ENCODE measurements around the gene LOXL4.

Gene LOXL4

DNA sequence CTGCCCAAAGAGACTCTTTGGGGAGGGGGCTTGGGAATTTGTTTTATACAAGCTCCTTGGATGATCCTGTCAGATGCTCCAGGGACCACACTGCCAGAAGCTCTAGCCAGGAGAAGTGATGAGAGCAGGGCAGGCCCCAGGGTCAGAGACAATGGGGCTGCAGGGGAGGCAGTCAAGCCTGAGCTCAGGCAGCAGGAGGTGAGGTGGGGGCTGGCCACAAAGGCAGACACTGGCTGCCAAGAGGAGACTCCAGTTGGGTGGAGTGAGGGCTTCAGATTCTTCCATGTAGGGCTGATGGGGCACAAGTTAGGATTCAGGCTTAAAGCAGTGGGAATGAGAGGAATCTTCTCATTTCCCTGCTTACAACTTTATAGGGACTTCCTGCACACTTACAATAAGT lies 35.6 kb upstream of the LOXL4 start:
- Histone ChIP-seq H3K4me2 (ENCODE audit: low read length) (no peak overlapping the region), H3K27ac (ENCODE audit: low read depth, low read length) (no peak overlapping the region), H3K4me3 (ENCODE audit: low read depth, low read length) (no peak overlapping the region), H3K4ac (ENCODE audit: low read depth, low read length) (no peak overlapping the region), H3K27me3 (ENCODE audit: insufficient read depth, low read length) (no peaks in the 10 kb centered on the region), H2AK5ac (ENCODE audit: low read length) (no peak overlapping the region), H3K4me1 (ENCODE audit: control insufficient read depth in 1 of 2, insufficient read depth in 2 of 2, low read length in 2 of 2) (no peaks in the 10 kb centered on the region), H3K79me2 (ENCODE audit: control insufficient read depth, insufficient read depth, low read length, poor library complexity) (no peaks in the 10 kb centered on the region), H3K18ac (ENCODE audit: low read length) (no peak overlapping the region), H3K36me3 (ENCODE audit: control insufficient read depth in 1 of 2, insufficient read depth in 2 of 2, low read length in 2 of 2) (no peaks in the 10 kb centered on the region), H2BK120ac (ENCODE audit: insufficient read depth, low read length, poor library complexity) (no peak overlapping the region), H4K91ac (ENCODE audit: low read depth, low read length) (no peak overlapping the region), H3K79me1 (ENCODE audit: low read length) (no peaks in the 10 kb centered on the region), H2AFZ (ENCODE audit: insufficient read depth, low read length, poor library complexity) (no peak overlapping the region), H4K12ac (ENCODE audit: low read depth, low read length) (no peak overlapping the region), H3K9ac (ENCODE audit: low read length) (no peak overlapping the region), H4K8ac (ENCODE audit: low read depth, low read length) (no peak overlapping the region), H3K9me3 (ENCODE audit: insufficient read depth, low read depth, low read length) (no peaks in the 10 kb centered on the region), H2BK12ac (ENCODE audit: low read length) (no peak overlapping the region), H3K14ac (ENCODE audit: low read length) (no peak overlapping the region), H3K23ac (ENCODE audit: low read length) (no peak overlapping the region), H2BK5ac (ENCODE audit: low read depth, low read length, poor library complexity) (no peak overlapping the region)
- DNase-seq = no peak

GRCh38 chr10:98302741-98303365 lies 34.9 kb upstream of the LOXL4 start:
- Histone ChIP-seq H2BK120ac (ENCODE audit: insufficient read depth, low read length, poor library complexity) (no peak overlapping the region), H3K9me3 (ENCODE audit: insufficient read depth, low read depth, low read length) (no peaks in the 10 kb centered on the region), H2AFZ (ENCODE audit: insufficient read depth, low read length, poor library complexity) (no peak overlapping the region), H2AK5ac (ENCODE audit: low read length) (no peak overlapping the region), H2BK5ac (ENCODE audit: low read depth, low read length, poor library complexity) (no peak overlapping the region), H3K4me1 (ENCODE audit: control insufficient read depth in 1 of 2, insufficient read depth in 2 of 2, low read length in 2 of 2) (no peaks in the 10 kb centered on the region), H4K12ac (ENCODE audit: low read depth, low read length) (no peak overlapping the region), H3K4ac (ENCODE audit: low read depth, low read length) (no peak overlapping the region), H4K8ac (ENCODE audit: low read depth, low read length) (no peak overlapping the region), H3K79me1 (ENCODE audit: low read length) (no peaks in the 10 kb centered on the region), H3K23ac (ENCODE audit: low read length) (no peak overlapping the region), H3K4me2 (ENCODE audit: low read length) (no peak overlapping the region), H3K4me3 (ENCODE audit: low read depth, low read length) (no peak overlapping the region), H3K9ac (ENCODE audit: low read length) (no peak overlapping the region), H3K79me2 (ENCODE audit: control insufficient read depth, insufficient read depth, low read length, poor library complexity) (no peaks in the 10 kb centered on the region), H4K91ac (ENCODE audit: low read depth, low read length) (no peak overlapping the region), H3K14ac (ENCODE audit: low read length) (no peak overlapping the region), H3K18ac (ENCODE audit: low read length) (no peak overlapping the region), H2BK12ac (ENCODE audit: low read length) (no peak overlapping the region), H3K36me3 (ENCODE audit: control insufficient read depth in 1 of 2, insufficient read depth in 2 of 2, low read length in 2 of 2) (no peaks in the 10 kb centered on the region), H3K27ac (ENCODE audit: low read depth, low read length) (no peak overlapping the region), H3K27me3 (ENCODE audit: insufficient read depth, low read length) (no peaks in the 10 kb centered on the region)
- WGBS (ENCODE audit: extremely low coverage, insufficient coverage, insufficient read length) = no CpG with 5 or more reads among the region's 4 CpGs
- no peak for DNase-seq

- no CpG with 5 or more reads among the region's 9 CpGs for WGBS (ENCODE audit: extremely low coverage, insufficient coverage, insufficient read length)
- H3K18ac ChIP-seq (ENCODE audit: low read length) = no peak overlapping the region
- H3K23ac ChIP-seq (ENCODE audit: low read length) = no peak overlapping the region
- no peaks in the 10 kb centered on the region for H3K27me3 ChIP-seq (ENCODE audit: insufficient read depth, low read length)
- H2BK5ac ChIP-seq (ENCODE audit: low read depth, low read length, poor library complexity) = no peak overlapping the region
- no peak overlapping the region for H4K8ac ChIP-seq (ENCODE audit: low read depth, low read length)
- H3K36me3 ChIP-seq (ENCODE audit: control insufficient read depth in 1 of 2, insufficient read depth in 2 of 2, low read length in 2 of 2) = no peaks in the 10 kb centered on the region
- no peak overlapping the region for H2AK5ac ChIP-seq (ENCODE audit: low read length)
- H3K9ac ChIP-seq (ENCODE audit: low read length) = no peak overlapping the region
- no peaks in the 10 kb centered on the region for H3K79me1 ChIP-seq (ENCODE audit: low read length)
- no peaks in the 10 kb centered on the region for H3K9me3 ChIP-seq (ENCODE audit: insufficient read depth, low read depth, low read length)
- H3K4me2 ChIP-seq (ENCODE audit: low read length) = no peak overlapping the region
- no peaks in the 10 kb centered on the region for H3K4me1 ChIP-seq (ENCODE audit: control insufficient read depth in 1 of 2, insufficient read depth in 2 of 2, low read length in 2 of 2)
- H3K4me3 ChIP-seq (ENCODE audit: low read depth, low read length) = no peak overlapping the region
- no peak overlapping the region for H2AFZ ChIP-seq (ENCODE audit: insufficient read depth, low read length, poor library complexity)
- no peak overlapping the region for H4K12ac ChIP-seq (ENCODE audit: low read depth, low read length)
- no peak overlapping the region for H4K91ac ChIP-seq (ENCODE audit: low read depth, low read length)
- no peak overlapping the region for H2BK120ac ChIP-seq (ENCODE audit: insufficient read depth, low read length, poor library complexity)
- H3K4ac ChIP-seq (ENCODE audit: low read depth, low read length) = no peak overlapping the region
- H3K79me2 ChIP-seq (ENCODE audit: control insufficient read depth, insufficient read depth, low read length, poor library complexity) = no peaks in the 10 kb centered on the region
- DNase-seq = no peak
- H3K27ac ChIP-seq (ENCODE audit: low read depth, low read length) = no peak overlapping the region
- no peak overlapping the region for H3K14ac ChIP-seq (ENCODE audit: low read length)
- H2BK12ac ChIP-seq (ENCODE audit: low read length) = no peak overlapping the region
Observed at GRCh38 chr10:98301664-98302319, 33.8 kb upstream of the LOXL4 start.

GRCh38 chr10:98300526-98301229 lies 32.7 kb upstream of the LOXL4 start:
- no peak for DNase-seq
- Histone ChIP-seq H2BK120ac (ENCODE audit: insufficient read depth, low read length, poor library complexity) (no peak overlapping the region), H3K18ac (ENCODE audit: low read length) (no peak overlapping the region), H3K4me2 (ENCODE audit: low read length) (no peak overlapping the region), H3K4me3 (ENCODE audit: low read depth, low read length) (no peak overlapping the region), H2AFZ (ENCODE audit: insufficient read depth, low read length, poor library complexity) (no peak overlapping the region), H2AK5ac (ENCODE audit: low read length) (no peak overlapping the region), H3K27ac (ENCODE audit: low read depth, low read length) (no peak overlapping the region), H3K4ac (ENCODE audit: low read depth, low read length) (no peak overlapping the region), H3K79me2 (ENCODE audit: control insufficient read depth, insufficient read depth, low read length, poor library complexity) (no peaks in the 10 kb centered on the region), H3K9me3 (ENCODE audit: insufficient read depth, low read depth, low read length) (no peaks in the 10 kb centered on the region), H4K91ac (ENCODE audit: low read depth, low read length) (no peak overlapping the region), H3K36me3 (ENCODE audit: control insufficient read depth in 1 of 2, insufficient read depth in 2 of 2, low read length in 2 of 2) (no peaks in the 10 kb centered on the region), H3K27me3 (ENCODE audit: insufficient read depth, low read length) (no peaks in the 10 kb centered on the region), H4K8ac (ENCODE audit: low read depth, low read length) (no peak overlapping the region), H2BK5ac (ENCODE audit: low read depth, low read length, poor library complexity) (no peak overlapping the region), H3K79me1 (ENCODE audit: low read length) (no peaks in the 10 kb centered on the region), H3K9ac (ENCODE audit: low read length) (no peak overlapping the region), H3K23ac (ENCODE audit: low read length) (no peak overlapping the region), H3K4me1 (ENCODE audit: control insufficient read depth in 1 of 2, insufficient read depth in 2 of 2, low read length in 2 of 2) (peaks cover 0 to 3% of the 10 kb centered on the region in 2 experiments), H4K12ac (ENCODE audit: low read depth, low read length) (no peak overlapping the region), H2BK12ac (ENCODE audit: low read length) (no peak overlapping the region), H3K14ac (ENCODE audit: low read length) (no peak overlapping the region)
- no CpG with 5 or more reads among the region's 7 CpGs for WGBS (ENCODE audit: extremely low coverage, insufficient coverage, insufficient read length)
